ENCODE results near the gene ARHGAP31. TPM values are rescaled to one million over a fixed set of nuclear protein-coding genes. Genes with fewer than 3 reads are reported as not detected.

ARHGAP31 gene
- polyA plus RNA-seq, 3 donors = 4.7 to 9.8 (median 7.6) TPM

GRCh38 chr3:119293105-119293870 is 895 bp upstream of the ARHGAP31 start:
- Histone ChIP-seq H2AFZ (ENCODE audit: insufficient read depth, low read depth, low read length, poor library complexity, severe bottlenecking) (peak overlapping the region; percentile 72), H3K36me3 (replicated peaks in 1 of 2; ENCODE audit: control insufficient read depth in 1 of 2, insufficient read depth in 2 of 2, low read length in 2 of 2) (peaks cover 0 to 16% of the 10 kb centered on the region in 2 donors), H3K27me3 (ENCODE audit: control insufficient read depth in 2 of 2, insufficient read depth in 2 of 2, low read length in 2 of 2) (peaks cover 0 to 2% of the 10 kb centered on the region in 2 donors), H4K20me1 (ENCODE audit: insufficient read depth, low read length) (peaks cover 22% of the 10 kb centered on the region), H3K9ac (ENCODE audit: insufficient read depth, low read length, poor library complexity, severe bottlenecking) (peak overlapping the region; percentile 92), H3K9me3 (replicated peaks in 1 of 2; ENCODE audit: control insufficient read depth in 1 of 2, insufficient read depth in 1 of 2, low read length in 2 of 2) (no peaks in the 10 kb centered on the region), H3K4me3 (replicated peaks in 1 of 3; ENCODE audit: low read depth in 2 of 3, low read length in 3 of 3) (peak overlapping the region; percentile 64 to 94 (median 76)), H3K27ac (ENCODE audit: low read depth in 1 of 2, low read length in 2 of 2) (peak overlapping the region; percentile 96 to 97), H3K4me1 (ENCODE audit: control insufficient read depth in 1 of 2, insufficient read depth in 2 of 2, low read length in 2 of 2) (peaks cover 36 to 50% of the 10 kb centered on the region in 2 donors), H3K79me2 (ENCODE audit: insufficient read depth, low read length) (peaks cover 37% of the 10 kb centered on the region), H3K4me2 (replicated peaks; ENCODE audit: extremely low read depth, low read length, poor library complexity, severe bottlenecking) (peak overlapping the region; percentile 80)
- Mint-ChIP-seq H3K27ac (peak overlapping the region; percentile 91 to 97 (median 95)), H3K27me3 (ENCODE audit: low read depth in 3 of 3) (peaks cover 0 to 4% (median 3%) of the 10 kb centered on the region in 3 donors), H3K9me3 (peaks cover 0 to 6% (median 0%) of the 10 kb centered on the region in 7 donors), H3K4me3 (peak overlapping the region; percentile 91 to 94), H3K36me3 (peaks cover 13 to 14% of the 10 kb centered on the region in 2 donors), H3K4me1 (peaks cover 52% of the 10 kb centered on the region)
- no peak for TF ChIP-seq CTCF (IDR thresholded peaks at IDR 0.05)
- intact Hi-C loops (cut with micrococcal nuclease) = loop anchor here in 1 of 2 donors (10.0 kb wide), 1 partner anchor 52 kb away; no protein-coding TSS in a partner anchor
- WGBS (ENCODE audit: insufficient coverage) = 6% methylated on average over 2 of the region's 4 CpGs
- DNase-seq = no peak

- TF ChIP-seq CTCF (IDR thresholded peaks at IDR 0.05) = no peak
- H3K79me2 ChIP-seq (ENCODE audit: insufficient read depth, low read length) = peaks cover 45% of the 10 kb centered on the region
- Mint-ChIP-seq H3K4me1 (peaks cover 41% of the 10 kb centered on the region), H3K36me3 (peaks cover 22% of the 10 kb centered on the region in 2 donors), H3K4me3 (peak overlapping the region; percentile 91 to 94), H3K27me3 (ENCODE audit: low read depth in 3 of 3) (peaks cover 0 to 4% (median 1%) of the 10 kb centered on the region in 3 donors), H3K9me3 (peaks cover 0 to 2% (median 0%) of the 10 kb centered on the region in 7 donors), H3K27ac (peak overlapping the region; percentile 91 to 97 (median 94))
- no peaks in the 10 kb centered on the region for H3K9me3 ChIP-seq (replicated peaks in 1 of 2; ENCODE audit: control insufficient read depth in 1 of 2, insufficient read depth in 1 of 2, low read length in 2 of 2)
- peaks cover 24 to 40% of the 10 kb centered on the region in 2 donors for H3K4me1 ChIP-seq (ENCODE audit: control insufficient read depth in 1 of 2, insufficient read depth in 2 of 2, low read length in 2 of 2)
- peak overlapping the region; percentile 96 to 97 for H3K27ac ChIP-seq (ENCODE audit: low read depth in 1 of 2, low read length in 2 of 2)
- peaks cover 0 to 2% of the 10 kb centered on the region in 2 donors for H3K27me3 ChIP-seq (ENCODE audit: control insufficient read depth in 2 of 2, insufficient read depth in 2 of 2, low read length in 2 of 2)
- peak overlapping the region; percentile 64 to 94 (median 76) for H3K4me3 ChIP-seq (replicated peaks in 1 of 3; ENCODE audit: low read depth in 2 of 3, low read length in 3 of 3)
- peak; percentile 39 to 48 (median 41) for DNase-seq
- peak overlapping the region; percentile 47 for H2AFZ ChIP-seq (ENCODE audit: insufficient read depth, low read depth, low read length, poor library complexity, severe bottlenecking)
- peaks cover 3 to 25% of the 10 kb centered on the region in 2 donors for H3K36me3 ChIP-seq (replicated peaks in 1 of 2; ENCODE audit: control insufficient read depth in 1 of 2, insufficient read depth in 2 of 2, low read length in 2 of 2)
- peak overlapping the region; percentile 92 for H3K9ac ChIP-seq (ENCODE audit: insufficient read depth, low read length, poor library complexity, severe bottlenecking)
- WGBS (ENCODE audit: insufficient coverage) = 0% methylated on average over 30 of the region's 43 CpGs
- intact Hi-C loops (cut with micrococcal nuclease) = loop anchor here (2.0 to 10.0 kb wide), 2 partner anchors 28 to 50 kb away; no protein-coding TSS in a partner anchor
- H4K20me1 ChIP-seq (ENCODE audit: insufficient read depth, low read length) = peaks cover 31% of the 10 kb centered on the region
- peak overlapping the region; percentile 80 for H3K4me2 ChIP-seq (replicated peaks; ENCODE audit: extremely low read depth, low read length, poor library complexity, severe bottlenecking)
These were observed 801 bp downstream of the ARHGAP31 start for GRCh38 chr3:119294696-119295671.
